H9 (cell line): Measurements from ENCODE around the gene ARHGEF17. TPM values are rescaled to one million over a fixed set of nuclear protein-coding genes. Genes with fewer than 3 reads are reported as not detected.

Experiments used
- DNase-seq: peaks from one replicate; pipeline ENCODE4 v3.0.0-alpha.2; 2017
- H2AFZ ChIP-seq: one replicate; pipeline ENCODE4 v1.6.1; 2013; ENCODE audit warnings: mild to moderate bottlenecking, low read length, control low read depth, moderate library complexity
- H2AK5ac ChIP-seq: 2 replicates; pipeline ENCODE4 v1.6.1; 2013; ENCODE audit warnings: low read length, control low read depth, mixed read lengths; ENCODE audit not compliant: insufficient read length
- H2BK120ac ChIP-seq: one replicate; pipeline ENCODE4 v1.6.1; 2013; ENCODE audit warnings: low read depth, mild to moderate bottlenecking, low read length, control low read depth, inconsistent platforms; ENCODE audit not compliant: poor library complexity, severe bottlenecking
- H2BK12ac ChIP-seq: 2 replicates; pipeline ENCODE4 v1.6.1; 2013; ENCODE audit warnings: low read length, control low read depth, mixed read lengths, low read depth; ENCODE audit not compliant: insufficient read length
- H2BK15ac ChIP-seq: 2 replicates; pipeline ENCODE4 v1.6.1; 2013; ENCODE audit warnings: low read depth, low read length, control low read depth
- H2BK20ac ChIP-seq: one replicate; pipeline ENCODE4 v1.6.1; 2013; ENCODE audit warnings: low read depth, mild to moderate bottlenecking, low read length, control low read depth, inconsistent platforms; ENCODE audit not compliant: poor library complexity, severe bottlenecking
- H2BK5ac ChIP-seq: 2 replicates; pipeline ENCODE4 v1.6.1; 2013; ENCODE audit warnings: low read length, control low read depth, mixed read lengths; ENCODE audit not compliant: insufficient read length
- H3K14ac ChIP-seq: 2 replicates; pipeline ENCODE4 v1.6.1; 2013; ENCODE audit warnings: low read length, control low read depth; ENCODE audit not compliant: insufficient read depth
- H3K18ac ChIP-seq: 2 replicates; pipeline ENCODE4 v1.6.1; 2013; ENCODE audit warnings: low read depth, mild to moderate bottlenecking, mixed read lengths, low read length, control low read depth; ENCODE audit not compliant: insufficient read length
- H3K23ac ChIP-seq: 2 replicates; pipeline ENCODE4 v1.6.1; 2013; ENCODE audit warnings: low read length, control low read depth, mixed read lengths, low read depth; ENCODE audit not compliant: insufficient read length
- H3K23me2 ChIP-seq: 2 replicates; pipeline ENCODE4 v1.6.1; 2013; ENCODE audit warnings: low read depth, mild to moderate bottlenecking, mixed read lengths, low read length, control low read depth; ENCODE audit not compliant: insufficient read length, poor library complexity, severe bottlenecking
- H3K27ac ChIP-seq: 2 replicates; pipeline ENCODE4 v1.5.1; 2013; ENCODE audit warnings: low read length, control low read depth, mixed read lengths, low read depth; ENCODE audit not compliant: insufficient read length
- H3K27me3 ChIP-seq: 2 replicates; pipeline ENCODE4 v1.6.1; 2013; ENCODE audit warnings: low read length, control low read depth, inconsistent platforms; ENCODE audit not compliant: insufficient read depth
- H3K4ac ChIP-seq: 2 replicates; pipeline ENCODE4 v1.6.1; 2013; ENCODE audit warnings: low read depth, mild to moderate bottlenecking, control low read depth, inconsistent platforms, low read length, moderate library complexity
- H3K4me1 ChIP-seq: 2 replicates; pipeline ENCODE4 v1.6.1; 2013; ENCODE audit warnings: low read length, control low read depth, inconsistent platforms; ENCODE audit not compliant: insufficient read depth
- H3K4me2 ChIP-seq: 2 replicates; pipeline ENCODE4 v1.6.1; 2013; ENCODE audit warnings: low read length, control low read depth, mixed read lengths; ENCODE audit not compliant: insufficient read length, insufficient read depth
- H3K56ac ChIP-seq: 2 replicates; pipeline ENCODE4 v1.6.1; 2013; ENCODE audit warnings: low read depth, mild to moderate bottlenecking, mixed read lengths, low read length, control low read depth; ENCODE audit not compliant: insufficient read length
- H3K79me1 ChIP-seq: 2 replicates; pipeline ENCODE4 v1.6.1; 2013; ENCODE audit warnings: low read depth, mild to moderate bottlenecking, moderate library complexity, low read length, control low read depth, inconsistent platforms; ENCODE audit not compliant: insufficient read depth, poor library complexity, severe bottlenecking
- H3K79me2 ChIP-seq: 2 replicates; pipeline ENCODE4 v1.6.1; 2013; ENCODE audit warnings: low read length, control low read depth, inconsistent platforms; ENCODE audit not compliant: insufficient read depth
- H3K9ac ChIP-seq: 2 replicates; pipeline ENCODE4 v1.6.1; 2013; ENCODE audit warnings: low read length, control low read depth, mixed read lengths; ENCODE audit not compliant: insufficient read length; ENCODE audit errors: extremely low read depth
- H3K9me3 ChIP-seq: one replicate; pipeline ENCODE4 v1.6.1; 2013; ENCODE audit warnings: low read depth, low read length, inconsistent platforms; ENCODE audit not compliant: control insufficient read depth
- H3T11ph ChIP-seq: one replicate; pipeline ENCODE4 v1.6.1; 2013; ENCODE audit warnings: mild to moderate bottlenecking, low read length, control low read depth, inconsistent platforms
- H4K20me1 ChIP-seq: one replicate; pipeline ENCODE4 v1.6.1; 2013; ENCODE audit not compliant: control insufficient read depth, insufficient read length, insufficient read depth
- H4K5ac ChIP-seq: 2 replicates; pipeline ENCODE4 v1.6.1; 2013; ENCODE audit warnings: low read depth, mild to moderate bottlenecking, mixed read lengths, low read length, control low read depth; ENCODE audit not compliant: insufficient read length
- H4K8ac ChIP-seq: replicated peaks from 2 replicates; pipeline ENCODE4 v1.6.1; 2013; ENCODE audit warnings: low read length, control low read depth, mixed read lengths, low read depth; ENCODE audit not compliant: insufficient read length
- H4K91ac ChIP-seq: 2 replicates; pipeline ENCODE4 v1.6.1; 2013; ENCODE audit warnings: low read depth, mild to moderate bottlenecking, moderate library complexity, mixed read lengths, low read length, control low read depth; ENCODE audit not compliant: insufficient read length
- H3K27ac Mint-ChIP-seq, 3 experiments: 2 replicates in 2 of 3; 3 replicates in 1 of 3; pipeline ENCODE4 v1.8.0; 2020 to 2021; ENCODE audit warnings: mixed read lengths in 3 of 3, mild to moderate bottlenecking in 1 of 3, moderate library complexity in 1 of 3
- H3K27me3 Mint-ChIP-seq: 2 replicates; pipeline ENCODE4 v1.8.0; 2021; ENCODE audit warnings: low read depth, mild to moderate bottlenecking, moderate library complexity, mixed read lengths
- H3K36me3 Mint-ChIP-seq, 3 experiments: 2 replicates in 2 of 3; 3 replicates in 1 of 3; pipeline ENCODE4 v1.8.0; 2020 to 2021; ENCODE audit warnings: low read depth in 3 of 3, mixed read lengths in 3 of 3; ENCODE audit not compliant: insufficient read depth in 1 of 3
- H3K4me1 Mint-ChIP-seq, 2 experiments: 2 replicates each; pipeline ENCODE4 v1.8.0; 2020; ENCODE audit warnings: mixed read lengths in 2 of 2
- H3K4me3 Mint-ChIP-seq, 2 experiments: 2 replicates in 1 of 2; 3 replicates in 1 of 2; pipeline ENCODE4 v1.8.0; 2020 to 2021; ENCODE audit warnings: mild to moderate bottlenecking in 2 of 2, mixed read lengths in 2 of 2, moderate library complexity in 1 of 2
- H3K9me3 Mint-ChIP-seq, 2 experiments: 2 replicates in 1 of 2; 3 replicates in 1 of 2; pipeline ENCODE4 v1.8.0; 2020; ENCODE audit warnings: mild to moderate bottlenecking in 2 of 2, mixed read lengths in 2 of 2, moderate library complexity in 1 of 2
- WGBS: extraction: QIAGEN DNeasy Blood & Tissue Kit; methylation state at CpG from one replicate; pipeline ENCODE4 v1.1.7; 2013; ENCODE audit warnings: missing lambda C conversion rate, low lambda C conversion rate, mixed read lengths; ENCODE audit not compliant: insufficient read length; ENCODE audit errors: extremely low coverage; 5-methylcytosine and 5-hydroxymethylcytosine counted together
- total RNA-seq: library from RNA; stranded (reverse); gene quantifications from 2 replicates; pipeline ENCODE4 v1.2.1, GENCODE V29; 2021
- TF ChIP-seq, protein P1 (sequence below): fragments of 200-600 bp; sonication (generic); conservative IDR thresholded peaks from 3 replicates; pipeline ENCODE4 v1.8.0; 2021; ENCODE audit warnings: antibody characterized with exemption, mild to moderate bottlenecking

ARHGEF17 gene
- total RNA-seq, 1 experiment from 2014 or later, result 7.4 TPM

DNA sequence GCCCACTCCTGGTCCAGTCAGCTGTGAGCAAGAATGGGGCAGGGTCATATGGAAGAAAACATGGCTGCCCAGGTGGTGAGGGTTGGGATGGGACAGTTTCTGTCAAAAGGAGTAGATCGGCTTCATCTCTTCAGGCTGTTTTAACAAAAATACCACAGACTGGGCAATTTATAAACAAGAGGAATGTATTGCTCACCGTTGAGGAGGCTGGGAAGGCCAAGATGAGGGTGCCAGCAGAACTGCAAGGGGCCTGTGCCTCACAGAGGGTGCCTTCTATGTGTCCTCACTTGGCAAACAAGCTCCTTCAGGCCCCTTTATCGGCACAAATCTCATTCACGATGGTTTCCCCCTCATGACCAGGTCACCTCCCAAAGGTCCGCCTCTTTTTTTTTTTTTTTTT, 50.0 kb downstream of the ARHGEF17 start:
- H3K9ac ChIP-seq, result no peak overlapping the region

More for the DNA sequence above, 50.0 kb downstream of the ARHGEF17 start:
- Histone ChIP-seq H3K56ac (no peak overlapping the region), H3K27ac (no peak overlapping the region), H2BK5ac (no peak overlapping the region), H2BK120ac (no peak overlapping the region), H3K23me2 (peaks cover 2% of the 10 kb centered on the region), H3K18ac (no peak overlapping the region), H3K27me3 (no peaks in the 10 kb centered on the region), H4K91ac (no peak overlapping the region), H3K4me2 (no peak overlapping the region), H3K79me2 (no peaks in the 10 kb centered on the region), H2AFZ (no peak overlapping the region), H3K79me1 (no peaks in the 10 kb centered on the region), H4K5ac (no peak overlapping the region), H2BK12ac (no peak overlapping the region), H4K8ac (no peak overlapping the region), H3K14ac (no peak overlapping the region), H2AK5ac (no peak overlapping the region), H3T11ph (no peak overlapping the region), H2BK15ac (no peak overlapping the region), H2BK20ac (no peak overlapping the region), H3K4me1 (no peaks in the 10 kb centered on the region), H4K20me1 (no peaks in the 10 kb centered on the region), H3K23ac (no peak overlapping the region), H3K9me3 (no peaks in the 10 kb centered on the region), H3K4ac (no peak overlapping the region)
- H3K27me3 Mint-ChIP-seq, result peaks cover 7% of the 10 kb centered on the region
- H3K4me3 Mint-ChIP-seq, result no peak overlapping the region
- H3K4me1 Mint-ChIP-seq, result peaks cover 4 to 13% of the 10 kb centered on the region in 2 experiments; a peak in 3 of 4 replicates
- peaks cover 4 to 11% (median 4%) of the 10 kb centered on the region in 3 experiments; a peak in 4 of 7 replicates for H3K36me3 Mint-ChIP-seq
- H3K9me3 Mint-ChIP-seq, result no peaks in the 10 kb centered on the region; a peak in 1 of 5 replicates
- TF ChIP-seq, protein P1, sequence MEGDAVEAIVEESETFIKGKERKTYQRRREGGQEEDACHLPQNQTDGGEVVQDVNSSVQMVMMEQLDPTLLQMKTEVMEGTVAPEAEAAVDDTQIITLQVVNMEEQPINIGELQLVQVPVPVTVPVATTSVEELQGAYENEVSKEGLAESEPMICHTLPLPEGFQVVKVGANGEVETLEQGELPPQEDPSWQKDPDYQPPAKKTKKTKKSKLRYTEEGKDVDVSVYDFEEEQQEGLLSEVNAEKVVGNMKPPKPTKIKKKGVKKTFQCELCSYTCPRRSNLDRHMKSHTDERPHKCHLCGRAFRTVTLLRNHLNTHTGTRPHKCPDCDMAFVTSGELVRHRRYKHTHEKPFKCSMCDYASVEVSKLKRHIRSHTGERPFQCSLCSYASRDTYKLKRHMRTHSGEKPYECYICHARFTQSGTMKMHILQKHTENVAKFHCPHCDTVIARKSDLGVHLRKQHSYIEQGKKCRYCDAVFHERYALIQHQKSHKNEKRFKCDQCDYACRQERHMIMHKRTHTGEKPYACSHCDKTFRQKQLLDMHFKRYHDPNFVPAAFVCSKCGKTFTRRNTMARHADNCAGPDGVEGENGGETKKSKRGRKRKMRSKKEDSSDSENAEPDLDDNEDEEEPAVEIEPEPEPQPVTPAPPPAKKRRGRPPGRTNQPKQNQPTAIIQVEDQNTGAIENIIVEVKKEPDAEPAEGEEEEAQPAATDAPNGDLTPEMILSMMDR, result no peak
- H3K27ac Mint-ChIP-seq, result no peak overlapping the region
- DNase-seq, result no peak
- no CpG with 5 or more reads among the region's 5 CpGs for WGBS
